GM18508 (cell line): ENCODE measurements around the gene CAPN10.
A peak's percentile ranks its signal among the peaks of the same experiment; 100 is the strongest.

Source experiments
- ATAC-seq: cut with Tn5 transposase; IDR thresholded peaks from one replicate; pipeline ENCODE4 v1.9.1; 2021; ENCODE audit warnings: moderate number of reproducible peaks; ENCODE audit not compliant: insufficient read depth, unreplicated experiment

Gene CAPN10

DNA sequence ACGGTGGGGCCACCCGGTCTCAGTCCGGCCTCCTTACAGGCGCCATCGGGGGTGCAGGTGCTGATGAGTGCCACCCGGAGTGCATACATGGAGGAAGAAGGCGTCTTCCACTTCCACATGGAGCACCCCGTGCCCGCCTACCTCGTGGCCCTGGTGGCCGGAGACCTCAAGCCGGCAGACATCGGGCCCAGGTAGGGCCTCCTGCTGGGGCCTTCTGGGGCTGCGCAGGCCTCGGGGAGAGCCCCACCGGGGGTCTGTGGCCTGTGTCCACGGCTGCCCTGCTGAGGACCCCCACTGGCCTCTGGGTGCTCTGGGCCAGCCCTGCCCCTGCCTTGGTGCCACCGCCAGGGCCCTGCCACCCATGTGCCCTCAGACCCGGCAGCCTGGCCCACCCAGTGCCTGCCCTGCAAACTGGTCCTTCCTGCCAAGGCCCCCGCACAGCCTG is 13.4 kb upstream of the CAPN10 start:
- ATAC-seq: no peak

DNA sequence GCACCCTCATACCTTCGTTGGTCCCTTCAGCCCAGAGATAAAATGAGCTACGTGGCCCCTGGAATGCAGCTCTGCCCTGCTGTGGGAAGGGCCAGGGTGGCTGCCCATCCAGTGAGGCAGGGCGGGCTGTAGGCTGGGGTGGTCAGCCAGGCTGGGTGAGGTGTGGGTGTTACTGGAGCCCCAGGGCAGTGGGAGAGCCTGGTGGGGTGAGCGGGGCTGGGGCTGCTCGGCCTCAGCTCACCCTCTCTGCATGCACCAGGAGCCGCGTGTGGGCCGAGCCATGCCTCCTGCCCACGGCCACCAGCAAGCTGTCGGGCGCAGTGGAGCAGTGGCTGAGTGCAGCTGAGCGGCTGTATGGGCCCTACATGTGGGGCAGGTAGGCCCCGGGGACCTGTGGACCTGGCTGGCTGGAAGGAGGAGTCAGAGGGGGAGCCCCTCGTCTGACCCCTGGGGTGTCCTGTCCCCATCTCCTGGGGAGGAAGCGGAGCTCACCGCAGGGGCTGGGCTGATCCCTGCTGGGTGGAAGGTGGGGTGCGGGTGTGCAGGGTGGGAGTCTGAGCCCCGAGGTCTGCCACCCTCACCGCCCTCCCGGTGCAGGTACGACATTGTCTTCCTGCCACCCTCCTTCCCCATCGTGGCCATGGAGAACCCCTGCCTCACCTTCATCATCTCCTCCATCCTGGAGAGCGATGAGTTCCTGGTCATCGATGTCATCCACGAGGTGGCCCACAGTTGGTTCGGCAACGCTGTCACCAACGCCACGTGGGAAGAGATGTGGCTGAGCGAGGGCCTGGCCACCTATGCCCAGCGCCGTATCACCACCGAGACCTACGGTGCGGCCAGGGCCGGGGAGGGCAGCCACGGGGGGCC is 12.8 kb upstream of the CAPN10 start:
- ATAC-seq: no peak

DNA sequence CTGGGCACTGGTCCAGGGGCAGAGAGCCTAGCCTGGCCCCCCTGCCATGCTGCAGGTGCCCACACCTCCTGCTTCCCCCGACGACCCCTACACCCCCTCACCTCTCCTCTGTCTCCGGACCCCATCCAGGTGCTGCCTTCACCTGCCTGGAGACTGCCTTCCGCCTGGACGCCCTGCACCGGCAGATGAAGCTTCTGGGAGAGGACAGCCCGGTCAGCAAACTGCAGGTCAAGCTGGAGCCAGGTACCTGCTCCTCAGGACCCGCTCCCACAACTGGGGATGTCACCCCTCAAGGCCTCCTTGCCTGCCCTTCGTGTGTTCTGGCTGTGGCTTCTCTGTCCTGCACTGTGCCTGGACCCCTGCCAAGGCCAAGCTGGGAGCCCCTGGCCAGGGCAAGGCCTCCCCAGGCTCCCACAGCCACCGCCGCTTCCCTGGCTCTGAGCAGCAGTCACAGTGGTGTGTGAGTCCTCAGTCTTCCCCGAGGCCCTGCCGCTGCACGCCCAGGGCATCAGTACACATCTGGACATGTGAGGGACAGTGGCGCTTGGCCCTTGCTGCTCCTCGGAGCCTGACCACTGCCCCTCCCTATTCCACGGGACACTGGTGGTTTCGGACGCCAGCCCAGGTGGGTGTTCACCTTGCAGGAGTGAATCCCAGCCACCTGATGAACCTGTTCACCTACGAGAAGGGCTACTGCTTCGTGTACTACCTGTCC is 12.0 kb upstream of the CAPN10 start:
- ATAC-seq: no peak

- ATAC-seq: no peak
Observed at GRCh38 chr2:240575101-240575965, 11.2 kb upstream of the CAPN10 start.

DNA sequence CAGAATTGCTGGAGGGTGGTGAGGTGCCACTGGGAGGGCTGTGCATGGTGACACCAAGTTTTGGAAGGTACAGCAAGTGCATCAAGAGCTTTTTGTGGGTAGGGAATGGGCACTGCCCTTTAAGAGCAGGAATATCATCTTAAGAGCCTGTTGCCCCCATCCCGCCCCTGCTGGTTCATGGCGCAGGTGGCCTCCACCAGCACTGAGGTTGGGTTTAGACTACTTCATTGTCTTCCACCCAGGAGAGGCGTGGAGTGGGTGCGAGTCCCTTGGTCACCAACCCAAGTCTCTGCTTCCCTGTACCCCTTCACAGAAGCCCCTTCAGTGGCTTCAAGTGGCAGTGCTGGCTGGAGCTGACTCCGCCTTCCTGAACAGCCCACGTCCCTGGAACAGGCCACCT is 10.5 kb upstream of the CAPN10 start:
- ATAC-seq: no peak

GRCh38 chr2:240576436-240577205 is 9.9 kb upstream of the CAPN10 start:
- no peak for ATAC-seq

- no peak for ATAC-seq
Observed at GRCh38 chr2:240577281-240578109, 9.0 kb upstream of the CAPN10 start.

DNA sequence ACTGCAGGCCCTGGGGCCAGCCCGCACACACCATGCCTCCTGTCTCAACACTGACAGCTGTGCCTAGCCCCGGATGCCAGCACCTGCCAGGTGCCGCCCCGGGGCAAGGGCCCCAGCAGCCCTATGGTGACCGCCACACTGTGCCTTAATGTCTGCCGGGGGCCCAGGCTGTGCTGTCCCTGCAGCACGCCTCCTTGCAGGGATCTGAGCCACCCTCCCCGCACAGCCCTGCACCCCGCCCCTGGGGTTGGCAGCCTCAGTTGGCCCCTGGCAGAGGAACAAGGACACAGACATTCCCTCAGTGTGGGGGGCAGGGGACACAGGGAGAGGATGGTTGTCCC is 8.5 kb upstream of the CAPN10 start:
- ATAC-seq: no peak

DNA sequence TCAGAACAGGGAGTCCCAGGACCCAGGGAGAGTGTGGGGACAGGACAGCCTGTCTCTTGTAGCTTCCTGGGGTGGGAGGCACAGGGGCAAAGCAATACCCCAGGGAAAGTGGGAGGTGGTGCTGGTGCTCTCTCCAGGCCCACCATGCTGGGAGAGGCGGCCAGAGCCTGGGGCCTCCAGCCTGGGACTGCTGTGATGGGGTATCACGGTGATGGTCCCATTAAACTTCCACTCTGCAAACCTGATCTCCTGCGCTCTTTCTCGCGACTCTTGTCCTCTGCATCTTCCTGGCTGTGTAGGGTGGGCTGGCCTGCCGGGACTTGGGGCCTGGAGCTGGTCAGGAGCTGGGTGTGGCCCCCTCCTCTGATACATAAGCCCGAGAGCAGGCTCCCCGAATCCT is 8.0 kb upstream of the CAPN10 start:
- no peak for ATAC-seq

DNA sequence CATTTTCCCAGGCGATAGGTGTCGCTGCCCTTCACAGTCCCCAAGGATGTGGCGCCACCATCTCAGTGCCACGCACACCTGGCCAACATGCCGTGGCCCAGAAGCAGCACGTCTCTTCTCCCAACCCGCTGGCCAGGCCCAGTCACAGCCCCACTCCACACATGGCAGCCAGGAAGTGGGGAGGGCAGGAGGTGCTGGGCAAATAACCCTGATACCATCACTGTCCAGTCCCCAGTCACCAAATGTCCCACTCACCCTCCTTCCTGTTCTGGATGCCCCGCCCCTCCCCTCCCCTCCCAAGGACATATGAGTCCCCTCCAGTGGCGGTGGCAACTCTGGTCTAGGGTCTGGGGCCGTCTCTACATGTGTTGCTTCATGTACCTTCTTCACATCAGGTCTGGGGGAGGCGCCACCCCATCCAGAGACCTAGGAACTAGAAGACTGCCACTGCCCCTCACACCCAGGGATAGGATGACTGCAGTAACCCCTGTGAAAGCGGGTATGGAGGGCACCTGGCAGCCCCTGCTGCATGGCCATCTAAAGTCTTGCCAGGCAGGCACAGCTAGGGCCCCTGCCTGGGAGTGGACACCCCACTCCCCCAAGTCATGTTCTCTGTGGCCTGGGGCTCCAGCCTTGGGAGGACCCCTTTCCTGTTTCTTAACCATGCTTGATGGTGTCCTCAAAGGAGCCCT is 7.3 kb upstream of the CAPN10 start:
- no peak for ATAC-seq

- ATAC-seq: no peak
Observed at GRCh38 chr2:240579771-240580614, 6.5 kb upstream of the CAPN10 start.

DNA sequence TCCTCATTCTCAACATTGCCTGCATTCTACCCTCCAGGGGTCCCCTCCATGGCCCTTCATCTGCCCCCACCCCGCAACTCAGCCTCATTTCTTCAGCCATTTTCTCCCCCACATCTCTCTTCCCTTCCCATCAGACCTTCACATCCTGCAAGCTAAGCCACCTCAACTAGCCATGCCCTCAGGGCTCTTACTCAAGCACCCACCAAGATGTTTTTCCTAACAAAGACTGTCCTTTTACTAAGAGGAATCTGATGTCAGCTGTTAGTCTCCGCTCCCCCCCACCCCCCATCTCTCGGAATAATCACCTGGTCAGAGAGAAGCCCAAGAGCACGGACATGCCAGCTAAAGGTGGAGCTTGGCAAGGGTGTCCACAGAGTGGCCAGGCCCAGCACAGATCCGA is 4.7 kb upstream of the CAPN10 start:
- ATAC-seq: no peak

- ATAC-seq: no peak
Observed at GRCh38 chr2:240582781-240583180, 3.8 kb upstream of the CAPN10 start.

GRCh38 chr2:240583774-240584173 is 2.8 kb upstream of the CAPN10 start:
- ATAC-seq: no peak

GRCh38 chr2:240584486-240585031 is 2.0 kb upstream of the CAPN10 start:
- peak; percentile 37 for ATAC-seq

DNA sequence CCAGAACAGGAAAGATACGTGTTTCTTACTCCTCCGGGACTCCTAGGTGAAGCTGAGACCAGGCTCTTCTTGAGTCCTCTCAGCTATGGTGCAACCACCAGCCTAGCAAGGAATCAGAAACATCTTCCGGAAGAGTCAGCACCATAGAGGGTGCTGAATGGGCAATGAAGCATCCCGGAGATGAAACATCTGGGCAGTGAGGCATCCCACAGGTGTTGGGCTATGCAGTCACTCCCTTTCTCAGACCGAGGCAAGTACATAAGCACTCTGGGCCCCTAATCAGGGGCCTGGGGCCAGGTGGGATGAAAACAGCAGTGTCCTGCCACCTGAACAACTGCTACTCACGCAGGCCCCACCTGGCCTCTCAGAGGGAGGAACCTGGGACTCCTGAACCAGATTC is 1.4 kb upstream of the CAPN10 start:
- no peak for ATAC-seq

GRCh38 chr2:240585681-240586197 is 795 bp upstream of the CAPN10 start:
- no peak for ATAC-seq
